ENCODE measurements around the gene CFAP46. TPM values are rescaled to one million over a fixed set of nuclear protein-coding genes. Genes with fewer than 3 reads are reported as not detected.

The CFAP46 gene
- total RNA-seq, 2 experiments from 2014 or later, result 1.1 to 1.5 TPM

DNA sequence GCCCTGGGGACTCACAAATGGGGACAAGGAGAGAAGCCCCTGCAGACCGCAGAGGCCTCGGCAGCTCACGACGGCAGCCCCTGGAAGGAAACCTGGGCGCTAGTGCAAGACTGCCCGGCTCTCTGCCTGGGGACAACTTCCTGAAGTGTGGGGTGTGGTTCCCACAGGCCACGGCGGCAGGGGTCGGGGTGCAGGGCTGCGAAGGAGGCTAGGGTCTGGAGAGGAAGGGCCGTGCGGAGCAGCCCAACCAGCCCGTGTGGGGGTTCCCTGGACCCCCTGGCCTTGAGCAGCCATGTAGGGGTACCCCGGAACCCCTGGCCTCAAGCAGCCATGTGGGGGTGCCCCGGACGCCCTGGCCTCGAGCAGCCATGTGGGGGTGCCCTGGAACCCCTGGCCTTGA is 19.5 kb downstream of the CFAP46 start:
- H3K36me3 Mint-ChIP-seq, result no peaks in the 10 kb centered on the region
- no peak for DNase-seq
- H3K27me3 Mint-ChIP-seq, result peaks cover 3% of the 10 kb centered on the region
- no peak overlapping the region for H3K27ac Mint-ChIP-seq
- no peaks in the 10 kb centered on the region for H3K4me1 Mint-ChIP-seq
- no peaks in the 10 kb centered on the region for H3K9me3 Mint-ChIP-seq
- H3K4me3 Mint-ChIP-seq, result no peak overlapping the region

DNA sequence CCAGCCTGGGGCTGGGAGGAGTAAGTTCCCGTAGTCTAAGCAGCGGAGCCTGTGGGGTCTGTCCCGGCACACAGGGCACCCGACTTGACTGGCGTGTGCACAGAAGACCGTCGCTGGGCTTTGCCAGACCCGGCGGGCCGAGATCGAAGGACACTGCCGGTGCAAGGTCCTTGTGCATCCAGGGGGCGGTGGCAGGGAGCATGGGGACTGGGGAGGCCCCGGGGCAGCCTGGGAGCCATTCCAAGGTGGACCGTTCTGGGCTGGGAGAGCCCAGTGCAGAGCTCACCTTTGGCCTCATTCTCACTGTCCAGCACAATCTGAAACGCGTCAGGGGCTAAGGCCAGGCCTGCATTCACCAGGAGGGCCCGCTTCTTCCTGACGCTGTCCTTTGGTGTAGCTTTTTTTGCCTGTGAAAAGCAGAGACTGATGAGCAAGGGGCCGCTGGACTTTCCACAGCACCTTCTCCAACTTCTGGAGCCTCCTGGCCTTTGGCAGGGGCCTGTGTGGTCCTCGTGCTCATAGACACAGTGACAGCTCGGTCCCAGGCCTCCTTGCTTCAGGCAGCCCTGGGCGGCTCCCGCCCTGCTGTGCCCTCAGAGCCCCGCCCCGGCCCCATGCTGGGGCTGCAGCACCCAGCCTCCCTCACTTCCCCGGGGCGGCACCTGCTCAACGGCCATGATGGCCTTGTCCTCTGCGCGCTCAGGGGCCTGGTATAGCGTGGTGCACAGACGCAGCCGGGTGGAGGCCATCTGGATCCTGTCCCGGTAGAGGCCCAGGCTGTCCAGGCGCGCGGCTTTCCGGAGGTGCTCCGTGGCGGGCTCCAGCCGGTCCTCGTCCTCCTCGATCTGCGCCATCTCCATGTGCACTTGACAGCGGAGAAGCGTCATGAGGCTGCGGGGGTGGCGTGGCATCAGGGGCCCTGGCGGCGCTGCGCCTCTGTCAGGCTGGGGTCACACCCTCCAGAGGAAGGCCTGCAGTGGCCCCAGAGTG is 20.3 kb downstream of the CFAP46 start:
- DNase-seq, result no peak
- Mint-ChIP-seq H3K9me3 (no peaks in the 10 kb centered on the region), H3K4me3 (no peak overlapping the region), H3K36me3 (no peaks in the 10 kb centered on the region), H3K4me1 (no peaks in the 10 kb centered on the region), H3K27me3 (peaks cover 3% of the 10 kb centered on the region), H3K27ac (no peak overlapping the region)

DNA sequence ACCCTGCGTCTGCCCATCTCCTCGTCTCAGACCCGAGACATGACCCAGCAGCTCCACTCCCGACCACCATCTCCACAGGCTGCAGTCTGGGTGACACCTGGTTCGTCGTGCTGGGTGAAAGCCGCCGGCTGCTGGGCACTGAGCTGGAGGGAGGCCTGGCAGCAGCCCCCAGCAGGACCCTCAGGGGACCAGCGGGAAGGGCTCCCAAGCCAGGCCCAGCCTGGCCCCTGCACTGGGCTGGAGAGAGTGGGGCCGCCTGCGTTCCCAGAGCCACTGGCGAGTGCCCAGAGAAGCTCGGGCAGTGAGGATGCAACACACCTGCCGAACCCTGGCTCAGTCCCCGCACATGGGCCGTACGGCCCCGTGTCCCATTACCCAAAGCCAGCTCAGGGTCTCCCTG is 21.3 kb downstream of the CFAP46 start:
- Mint-ChIP-seq H3K4me3 (no peak overlapping the region), H3K27me3 (peaks cover 3% of the 10 kb centered on the region), H3K27ac (no peak overlapping the region), H3K9me3 (no peaks in the 10 kb centered on the region), H3K36me3 (no peaks in the 10 kb centered on the region), H3K4me1 (no peaks in the 10 kb centered on the region)
- no peak for DNase-seq

DNA sequence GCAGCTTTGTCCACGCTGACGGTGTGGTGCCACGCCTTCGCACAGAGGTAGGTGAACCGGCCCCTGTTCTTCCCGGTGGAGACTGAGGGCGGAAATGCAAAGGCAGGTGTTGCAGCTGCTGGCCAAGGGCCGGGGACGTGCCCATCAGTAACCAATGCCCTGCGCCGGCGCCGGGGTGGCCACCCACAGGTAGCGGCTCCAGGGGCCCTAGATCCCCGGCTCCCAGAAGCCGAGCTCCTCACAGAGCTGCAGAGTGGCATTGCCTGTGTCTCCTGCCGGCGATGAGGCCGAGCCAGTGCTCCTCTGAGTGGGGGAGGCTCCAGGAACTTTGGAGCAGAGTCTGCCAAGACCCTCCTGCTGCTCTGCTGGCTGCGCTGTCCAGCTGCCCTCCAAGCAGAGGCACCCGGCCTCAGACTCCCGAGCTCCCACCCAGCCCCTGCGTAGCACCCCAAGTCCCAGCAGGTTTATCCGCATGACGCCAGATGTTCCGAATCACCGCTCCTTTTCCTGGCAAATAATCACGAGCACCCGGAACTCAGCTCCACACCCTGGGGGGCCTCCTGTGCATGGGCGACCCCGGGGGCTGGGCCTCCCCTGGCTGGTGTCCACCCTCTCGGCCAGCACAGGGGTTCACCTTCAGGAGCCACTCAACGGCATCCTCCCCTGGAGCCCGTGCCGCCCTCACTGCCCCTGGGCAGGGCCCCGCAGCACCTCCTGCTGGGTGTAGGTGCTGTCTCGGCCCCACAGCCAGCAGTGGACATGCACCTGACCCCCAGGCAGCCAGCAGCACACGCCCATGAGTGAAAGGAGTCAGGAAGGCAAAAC is 22.1 kb downstream of the CFAP46 start:
- no peak for DNase-seq
- peaks cover 3% of the 10 kb centered on the region for H3K27me3 Mint-ChIP-seq
- H3K27ac Mint-ChIP-seq, result no peak overlapping the region
- no peaks in the 10 kb centered on the region for H3K4me1 Mint-ChIP-seq
- H3K4me3 Mint-ChIP-seq, result no peak overlapping the region
- H3K36me3 Mint-ChIP-seq, result no peaks in the 10 kb centered on the region
- no peaks in the 10 kb centered on the region for H3K9me3 Mint-ChIP-seq

DNA sequence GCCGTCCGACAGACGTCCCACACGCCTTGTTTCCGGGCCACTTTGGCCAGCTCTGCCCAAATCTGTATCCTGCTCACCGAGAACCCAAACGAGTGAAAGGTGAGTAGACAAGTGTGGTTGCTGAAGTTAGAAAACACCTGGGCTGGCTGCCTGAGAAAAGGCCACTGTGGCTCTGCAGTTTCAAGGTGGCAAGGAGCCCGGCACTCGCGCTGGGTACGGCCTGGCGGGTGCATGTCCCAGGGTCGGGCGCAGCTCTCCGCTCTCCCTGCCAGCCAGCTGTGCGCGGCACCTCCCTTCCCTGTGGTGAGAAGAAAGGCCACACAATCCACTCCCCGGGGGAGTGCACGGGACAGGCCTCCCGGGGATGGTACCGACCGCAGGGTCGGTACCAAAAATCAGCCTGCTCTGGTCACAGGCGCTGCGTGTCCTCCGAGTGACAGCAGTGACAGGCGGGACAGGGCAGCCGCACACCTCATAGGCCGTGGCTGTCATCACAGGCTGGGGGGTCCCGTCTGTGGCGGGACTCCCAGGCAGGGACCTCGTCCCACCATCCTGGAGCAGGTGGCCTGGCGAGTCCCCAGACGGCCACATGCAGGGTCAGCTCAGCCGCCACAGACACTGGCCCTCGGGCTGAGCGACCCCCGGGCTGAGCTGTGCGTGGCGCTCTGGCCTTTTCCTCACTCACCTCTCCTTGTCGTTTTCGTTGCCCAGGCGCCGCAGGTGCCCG is 22.8 kb downstream of the CFAP46 start:
- H3K4me1 Mint-ChIP-seq, result no peaks in the 10 kb centered on the region
- no peak overlapping the region for H3K4me3 Mint-ChIP-seq
- no peaks in the 10 kb centered on the region for H3K36me3 Mint-ChIP-seq
- no peak for DNase-seq
- no peaks in the 10 kb centered on the region for H3K9me3 Mint-ChIP-seq
- H3K27me3 Mint-ChIP-seq, result peaks cover 3% of the 10 kb centered on the region
- no peak overlapping the region for H3K27ac Mint-ChIP-seq

DNA sequence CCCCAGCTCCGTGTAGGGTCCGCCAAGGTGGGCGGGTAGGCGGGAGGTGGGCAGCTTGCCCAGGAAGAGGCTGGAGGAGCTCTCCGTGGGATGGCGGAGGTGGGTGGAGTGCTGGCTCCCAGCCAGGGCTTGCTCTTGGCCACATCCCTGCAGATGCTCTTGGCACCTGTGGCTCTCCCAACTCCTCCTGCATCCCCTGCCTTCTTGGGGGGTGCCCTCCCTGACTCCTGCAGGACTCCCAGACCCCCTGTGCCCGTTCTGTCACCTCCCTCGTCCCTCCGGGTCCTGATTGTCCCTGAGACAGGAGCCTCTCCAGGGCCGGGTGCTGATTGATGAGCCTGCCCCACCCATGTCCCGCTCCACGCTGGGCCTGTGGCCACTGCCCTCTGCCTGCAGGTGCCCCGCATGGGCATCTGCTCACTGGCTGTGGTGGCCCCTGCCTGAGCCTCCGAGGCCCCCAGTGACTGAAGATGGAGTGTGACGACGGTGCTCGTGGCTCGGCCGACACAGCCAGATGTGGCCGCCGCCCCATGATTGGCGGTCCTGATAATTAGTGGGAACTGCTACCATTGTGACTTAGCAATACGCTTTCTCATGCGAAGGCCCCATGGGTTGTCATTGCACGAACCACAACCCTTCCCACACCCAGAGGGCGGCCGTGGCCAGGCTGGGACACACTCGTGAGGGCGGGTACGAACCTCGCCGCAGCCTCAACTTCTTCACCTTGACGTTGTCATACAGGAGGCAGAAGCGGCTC is 23.6 kb downstream of the CFAP46 start:
- no peak overlapping the region for H3K27ac Mint-ChIP-seq
- H3K9me3 Mint-ChIP-seq, result no peaks in the 10 kb centered on the region
- no peak overlapping the region for H3K4me3 Mint-ChIP-seq
- H3K36me3 Mint-ChIP-seq, result no peaks in the 10 kb centered on the region
- DNase-seq, result no peak
- no peaks in the 10 kb centered on the region for H3K4me1 Mint-ChIP-seq
- H3K27me3 Mint-ChIP-seq, result peaks cover 3% of the 10 kb centered on the region

DNA sequence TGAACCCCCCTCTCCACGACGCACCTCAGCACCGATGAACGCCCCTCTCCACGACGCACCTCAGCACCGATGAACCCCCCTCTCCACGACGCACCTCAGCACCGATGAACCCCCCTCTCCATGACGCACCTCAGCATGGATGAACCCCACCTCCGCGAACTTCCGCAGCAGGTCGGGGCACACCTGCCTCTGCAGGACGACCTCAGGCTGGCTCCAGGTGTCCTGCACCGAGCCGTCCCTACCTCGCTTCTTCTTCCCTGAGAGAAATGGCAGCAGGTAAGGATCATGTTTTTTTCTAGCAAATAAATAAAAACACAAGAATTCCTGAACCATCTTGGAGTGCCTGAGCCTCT is 24.1 kb downstream of the CFAP46 start:
- Mint-ChIP-seq H3K27ac (no peak overlapping the region), H3K27me3 (peaks cover 3% of the 10 kb centered on the region), H3K4me1 (no peaks in the 10 kb centered on the region), H3K36me3 (no peaks in the 10 kb centered on the region), H3K4me3 (no peak overlapping the region), H3K9me3 (no peaks in the 10 kb centered on the region)
- DNase-seq, result no peak

DNA sequence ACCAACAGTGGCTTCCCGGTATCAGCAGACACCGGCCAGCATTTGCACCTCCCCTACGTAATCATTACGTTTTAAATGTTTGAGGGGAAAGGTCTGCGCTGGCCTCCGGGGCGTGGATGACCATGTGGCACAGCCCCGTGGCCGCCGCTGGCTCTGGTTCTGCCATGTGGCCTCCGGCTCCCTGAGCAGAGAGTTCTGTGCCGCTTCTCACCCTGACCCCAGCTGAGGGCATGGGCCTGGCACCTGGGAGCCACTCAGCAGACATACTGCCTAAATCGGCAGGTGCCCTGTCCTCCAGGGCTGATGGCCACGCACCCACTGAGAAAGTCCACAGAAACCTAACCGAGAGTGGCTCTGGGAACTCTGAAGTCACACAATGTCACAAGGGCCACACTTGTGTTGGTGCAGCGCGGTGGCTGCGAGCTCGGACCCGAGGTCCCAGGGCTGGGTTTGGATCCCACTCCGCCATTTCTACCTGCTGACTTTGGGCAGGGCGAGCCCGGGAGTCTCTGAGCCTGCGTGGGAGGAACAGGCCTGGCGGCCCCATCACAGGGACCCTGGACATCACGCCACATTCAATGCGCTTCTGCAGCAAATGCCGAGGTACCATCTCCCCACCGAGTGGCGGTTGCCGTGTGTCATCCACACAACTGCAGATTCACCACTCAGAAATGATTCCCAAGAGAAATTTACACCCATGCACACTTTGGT is 25.3 kb downstream of the CFAP46 start:
- Mint-ChIP-seq H3K27ac (no peak overlapping the region), H3K4me1 (no peaks in the 10 kb centered on the region), H3K27me3 (peaks cover 3% of the 10 kb centered on the region), H3K36me3 (no peaks in the 10 kb centered on the region), H3K4me3 (no peak overlapping the region), H3K9me3 (no peaks in the 10 kb centered on the region)
- no peak for DNase-seq

DNA sequence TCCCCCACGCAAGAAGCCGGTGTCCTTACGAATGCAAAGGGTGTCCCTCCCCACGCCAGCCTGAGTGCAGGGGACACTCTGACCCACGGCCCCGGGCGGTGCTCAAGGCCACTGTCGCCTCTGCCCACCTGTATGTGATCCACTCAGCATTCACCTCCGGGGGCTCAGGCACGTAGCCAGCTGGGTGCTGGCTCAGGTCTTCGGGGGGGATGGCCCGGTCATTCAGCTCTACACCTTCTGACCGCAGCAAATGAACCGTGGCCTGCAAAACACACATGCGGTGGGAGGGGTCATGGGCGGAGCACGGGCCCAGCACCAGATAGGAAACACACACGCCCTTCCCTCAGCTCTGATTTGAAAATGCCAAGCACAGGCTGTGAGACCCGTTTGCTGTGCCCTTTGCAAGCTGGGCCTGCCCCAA is 25.9 kb downstream of the CFAP46 start:
- Mint-ChIP-seq H3K36me3 (no peaks in the 10 kb centered on the region), H3K27ac (no peak overlapping the region), H3K27me3 (peaks cover under 1% of the 10 kb centered on the region), H3K9me3 (no peaks in the 10 kb centered on the region), H3K4me1 (peaks cover 2% of the 10 kb centered on the region), H3K4me3 (no peak overlapping the region)
- DNase-seq, result no peak

DNA sequence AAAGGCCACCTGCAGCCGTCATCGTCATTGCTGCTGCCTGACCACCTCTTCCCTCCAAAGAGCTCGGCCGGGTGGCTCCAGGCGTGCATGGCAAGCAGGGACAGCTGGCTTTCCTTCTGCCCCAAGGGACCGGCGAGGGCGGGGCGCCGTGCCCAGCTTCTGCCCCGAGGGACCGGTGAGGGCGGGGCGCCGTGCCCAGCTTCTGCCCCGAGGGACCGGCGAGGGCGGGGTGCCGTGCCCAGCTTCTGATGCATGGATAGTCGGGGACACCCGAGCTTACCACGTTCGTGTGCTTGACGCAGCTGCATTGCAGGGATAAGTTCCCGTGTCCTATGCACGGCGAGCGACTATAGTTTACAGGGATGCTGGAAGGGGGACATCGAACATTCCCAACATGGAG is 27.0 kb downstream of the CFAP46 start:
- Mint-ChIP-seq H3K36me3 (no peaks in the 10 kb centered on the region), H3K27ac (no peak overlapping the region), H3K27me3 (no peaks in the 10 kb centered on the region), H3K9me3 (no peaks in the 10 kb centered on the region), H3K4me1 (peaks cover 2% of the 10 kb centered on the region), H3K4me3 (no peak overlapping the region)
- no peak for DNase-seq

DNA sequence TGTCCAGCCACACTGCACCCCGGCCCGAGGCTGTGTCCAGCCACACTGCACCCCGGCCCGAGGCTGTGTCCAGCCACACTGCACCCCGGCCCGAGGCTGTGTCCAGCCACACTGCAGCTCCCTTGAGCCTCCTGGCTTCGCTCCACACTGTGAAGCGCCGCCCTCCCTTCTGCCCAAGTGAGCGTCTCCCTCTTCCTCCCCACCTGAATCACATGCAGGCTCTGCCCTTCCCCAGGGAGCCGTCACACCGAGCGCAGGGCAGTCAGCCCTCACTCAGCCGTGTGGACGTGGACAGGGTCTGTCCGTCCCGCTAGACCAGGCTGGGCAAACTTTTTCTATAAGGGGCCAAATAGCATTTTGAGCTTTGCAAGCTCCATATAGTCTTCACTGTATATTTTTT is 27.6 kb downstream of the CFAP46 start:
- Mint-ChIP-seq H3K27me3 (no peaks in the 10 kb centered on the region), H3K9me3 (no peaks in the 10 kb centered on the region), H3K27ac (no peak overlapping the region), H3K4me3 (no peak overlapping the region), H3K4me1 (peaks cover 2% of the 10 kb centered on the region), H3K36me3 (no peaks in the 10 kb centered on the region)
- no peak for DNase-seq

DNA sequence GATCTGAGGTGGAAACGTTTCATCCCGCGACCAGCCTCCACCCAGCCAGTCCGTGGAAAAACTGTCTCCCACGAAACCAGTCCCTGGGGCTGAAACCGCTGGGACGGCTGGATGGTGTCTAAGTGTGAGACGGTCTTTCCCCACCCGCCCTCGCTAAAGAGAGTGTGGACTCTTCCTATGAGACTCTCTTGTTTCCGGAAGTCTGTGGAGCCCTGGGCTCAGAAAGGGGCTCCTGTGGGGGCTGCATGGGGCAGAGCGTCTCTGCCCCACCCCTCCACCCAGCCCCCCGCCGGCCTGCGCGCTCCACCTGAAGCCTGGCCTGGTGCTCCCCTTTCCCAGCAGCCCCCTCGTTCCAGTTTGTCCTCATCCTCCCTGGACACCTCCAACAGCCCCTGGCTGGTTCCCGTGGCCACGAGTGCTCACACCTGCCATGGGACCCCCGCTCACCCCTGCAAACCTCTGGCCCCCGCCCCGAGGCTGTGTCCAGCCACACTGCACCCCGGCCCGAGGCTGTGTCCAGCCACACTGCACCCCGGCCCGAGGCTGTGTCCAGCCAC is 28.7 kb downstream of the CFAP46 start:
- H3K9me3 Mint-ChIP-seq, result no peaks in the 10 kb centered on the region
- H3K27me3 Mint-ChIP-seq, result no peaks in the 10 kb centered on the region
- no peaks in the 10 kb centered on the region for H3K36me3 Mint-ChIP-seq
- peaks cover 2% of the 10 kb centered on the region for H3K4me1 Mint-ChIP-seq
- DNase-seq, result no peak
- H3K27ac Mint-ChIP-seq, result no peak overlapping the region
- H3K4me3 Mint-ChIP-seq, result no peak overlapping the region

DNA sequence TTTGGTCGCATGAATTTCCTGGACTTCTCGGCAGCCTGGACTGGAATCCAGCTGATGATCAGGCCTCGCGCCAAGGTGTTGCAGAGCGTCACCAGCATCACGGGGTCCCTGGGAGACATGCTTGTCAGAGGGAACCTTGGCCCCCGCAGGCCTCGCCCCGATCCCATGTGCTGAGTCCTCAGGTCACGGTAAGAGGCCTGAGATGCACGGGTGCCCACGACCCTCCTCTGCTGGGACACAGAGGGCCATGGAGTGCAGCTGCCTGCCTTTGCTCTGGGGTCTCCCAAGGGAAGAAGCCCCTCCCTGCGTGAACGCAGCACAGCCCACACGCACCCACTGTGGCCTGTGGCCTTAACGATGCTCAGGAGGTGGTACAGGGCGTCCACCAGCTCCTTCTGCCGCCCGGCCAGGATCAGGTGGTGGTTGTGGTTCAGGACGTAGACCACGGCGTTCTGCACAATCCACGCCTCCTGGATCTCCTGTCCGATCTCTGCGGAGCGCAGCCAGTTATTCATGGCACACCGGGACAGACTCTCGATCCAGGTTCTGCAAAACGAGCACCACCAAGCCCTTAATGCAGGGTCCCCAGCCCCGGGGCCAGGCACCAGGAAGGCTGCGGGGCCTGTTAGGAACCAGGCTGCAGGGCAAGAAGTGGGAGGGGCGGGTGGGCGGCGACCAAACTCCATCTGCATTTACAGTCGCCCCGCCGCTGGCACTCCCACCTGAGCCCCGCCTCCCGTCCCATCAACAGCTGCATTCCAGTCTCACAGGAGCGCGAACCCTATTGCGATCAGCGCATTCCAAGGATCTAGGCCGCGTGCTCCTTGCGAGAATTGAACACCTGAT is 29.4 kb downstream of the CFAP46 start:
- Mint-ChIP-seq H3K36me3 (no peaks in the 10 kb centered on the region), H3K27me3 (no peaks in the 10 kb centered on the region), H3K4me3 (no peak overlapping the region), H3K9me3 (no peaks in the 10 kb centered on the region), H3K27ac (no peak overlapping the region), H3K4me1 (peaks cover 2% of the 10 kb centered on the region)
- no peak for DNase-seq

Measured in activated naive CD8-positive, alpha-beta T cell treated with anti-CD3 and anti-CD28 coated beads for 36 hours (primary cell).